HL-60 (cell line): ENCODE results near the gene LRPAP1.

Experiments
- POLR2AphosphoS5 ChIP-seq: IDR thresholded peaks from 2 replicates; pipeline ENCODE4 v1.6.1; 2012; ENCODE audit warnings: low read depth
- REST ChIP-seq: IDR thresholded peaks from 2 replicates; pipeline ENCODE4 v1.6.1; 2012; ENCODE audit warnings: low read depth; ENCODE audit not compliant: insufficient replicate concordance
- TF ChIP-seq, protein P1 (sequence below): IDR thresholded peaks from one replicate; pipeline ENCODE4 v1.5.1; 2011; ENCODE audit warnings: low read length, control low read depth, inconsistent platforms; ENCODE audit not compliant: insufficient read depth

- TF ChIP-seq, protein P1, sequence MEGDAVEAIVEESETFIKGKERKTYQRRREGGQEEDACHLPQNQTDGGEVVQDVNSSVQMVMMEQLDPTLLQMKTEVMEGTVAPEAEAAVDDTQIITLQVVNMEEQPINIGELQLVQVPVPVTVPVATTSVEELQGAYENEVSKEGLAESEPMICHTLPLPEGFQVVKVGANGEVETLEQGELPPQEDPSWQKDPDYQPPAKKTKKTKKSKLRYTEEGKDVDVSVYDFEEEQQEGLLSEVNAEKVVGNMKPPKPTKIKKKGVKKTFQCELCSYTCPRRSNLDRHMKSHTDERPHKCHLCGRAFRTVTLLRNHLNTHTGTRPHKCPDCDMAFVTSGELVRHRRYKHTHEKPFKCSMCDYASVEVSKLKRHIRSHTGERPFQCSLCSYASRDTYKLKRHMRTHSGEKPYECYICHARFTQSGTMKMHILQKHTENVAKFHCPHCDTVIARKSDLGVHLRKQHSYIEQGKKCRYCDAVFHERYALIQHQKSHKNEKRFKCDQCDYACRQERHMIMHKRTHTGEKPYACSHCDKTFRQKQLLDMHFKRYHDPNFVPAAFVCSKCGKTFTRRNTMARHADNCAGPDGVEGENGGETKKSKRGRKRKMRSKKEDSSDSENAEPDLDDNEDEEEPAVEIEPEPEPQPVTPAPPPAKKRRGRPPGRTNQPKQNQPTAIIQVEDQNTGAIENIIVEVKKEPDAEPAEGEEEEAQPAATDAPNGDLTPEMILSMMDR = no peak
- TF ChIP-seq POLR2AphosphoS5 = no peak
- TF ChIP-seq REST = no peak
These were observed 21.7 kb downstream of the LRPAP1 start for GRCh38 chr4:3510481-3510880.
